ENCODE measurements around the gene GABARAP. TPM values are rescaled to one million over a fixed set of nuclear protein-coding genes. Genes with fewer than 3 reads are reported as not detected.

Gene GABARAP
- total RNA-seq, 1 donor from 2014 or later, result 565 TPM

GRCh38 chr17:7208754-7209460 is 33.3 kb downstream of the GABARAP start:
- DNase-seq (ENCODE audit: extremely low read depth, low read depth, low spot score), result no peak

DNA sequence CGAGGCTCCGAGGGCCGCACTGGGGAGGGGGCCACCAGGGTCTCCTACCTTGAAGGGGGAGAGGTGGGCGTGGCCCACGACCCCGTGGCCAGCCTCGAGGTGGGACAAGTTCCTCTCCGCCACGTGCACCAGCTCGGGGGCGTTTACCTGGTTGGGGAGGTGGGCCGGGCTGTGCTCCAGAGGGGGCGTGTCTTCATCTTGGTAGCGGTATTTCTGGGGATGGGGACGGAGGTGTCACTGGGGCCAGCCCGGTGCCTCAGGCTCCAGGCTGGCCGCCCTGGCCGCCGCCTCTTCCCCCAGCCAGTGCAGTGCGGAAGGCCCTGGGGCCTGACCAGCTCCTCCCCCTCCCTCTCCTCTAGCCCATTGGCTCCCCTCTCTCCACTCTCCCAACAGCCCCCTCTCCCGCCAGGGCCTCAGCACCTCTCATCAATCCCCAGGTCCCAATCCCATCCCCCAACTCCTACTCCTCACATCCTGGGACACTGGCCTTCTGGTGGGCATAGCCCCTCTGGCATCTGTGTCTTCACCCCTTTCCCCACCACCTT is 34.1 kb downstream of the GABARAP start:
- DNase-seq (ENCODE audit: extremely low read depth, low read depth, low spot score), result no peak

DNA sequence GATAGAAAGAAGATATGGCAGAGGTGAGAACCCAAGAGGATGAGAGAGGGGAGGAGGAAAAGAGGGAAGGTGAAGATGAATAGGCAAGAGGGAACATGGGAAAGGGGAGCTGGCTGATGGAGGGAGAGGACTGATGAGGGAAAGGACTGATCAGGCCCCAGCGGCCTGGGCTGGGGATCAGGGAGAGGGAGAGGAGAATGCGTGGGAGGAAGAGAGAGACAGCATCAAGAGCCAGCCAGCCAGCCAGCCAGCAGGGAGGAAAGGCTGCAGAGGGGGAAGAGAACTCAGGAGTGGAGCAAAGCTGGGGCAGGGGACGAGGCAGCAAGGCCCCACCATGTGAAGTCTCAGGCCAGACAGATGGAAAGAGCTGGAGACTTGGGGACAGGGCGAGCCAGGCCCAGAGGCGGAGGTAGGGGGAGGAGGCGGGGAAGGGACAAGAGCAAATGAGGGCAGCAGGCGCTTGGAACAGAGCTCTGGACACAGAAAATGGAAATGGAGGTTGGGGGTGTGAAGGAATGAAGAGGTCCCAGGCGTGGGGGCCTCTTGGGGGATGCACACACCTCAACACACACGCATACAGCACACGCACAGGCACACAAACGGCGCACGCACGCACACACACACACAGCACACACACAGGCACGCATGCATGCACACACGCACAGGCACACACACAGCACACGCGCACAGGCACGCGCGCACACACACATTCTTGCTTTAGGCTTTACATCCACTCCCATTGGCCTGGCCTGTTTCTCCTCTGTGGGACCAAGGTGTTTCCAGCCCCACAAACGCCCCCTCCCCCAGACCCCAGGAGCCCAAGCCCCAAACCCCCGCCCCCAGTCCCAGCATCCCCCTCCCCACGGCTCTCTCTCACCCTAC is 34.9 kb downstream of the GABARAP start:
- no peak for DNase-seq (ENCODE audit: extremely low read depth, low read depth, low spot score)

- no peak for DNase-seq (ENCODE audit: extremely low read depth, low read depth, low spot score)
Measured at GRCh38 chr17:7205561-7205960, 36.7 kb downstream of the GABARAP start.

DNA sequence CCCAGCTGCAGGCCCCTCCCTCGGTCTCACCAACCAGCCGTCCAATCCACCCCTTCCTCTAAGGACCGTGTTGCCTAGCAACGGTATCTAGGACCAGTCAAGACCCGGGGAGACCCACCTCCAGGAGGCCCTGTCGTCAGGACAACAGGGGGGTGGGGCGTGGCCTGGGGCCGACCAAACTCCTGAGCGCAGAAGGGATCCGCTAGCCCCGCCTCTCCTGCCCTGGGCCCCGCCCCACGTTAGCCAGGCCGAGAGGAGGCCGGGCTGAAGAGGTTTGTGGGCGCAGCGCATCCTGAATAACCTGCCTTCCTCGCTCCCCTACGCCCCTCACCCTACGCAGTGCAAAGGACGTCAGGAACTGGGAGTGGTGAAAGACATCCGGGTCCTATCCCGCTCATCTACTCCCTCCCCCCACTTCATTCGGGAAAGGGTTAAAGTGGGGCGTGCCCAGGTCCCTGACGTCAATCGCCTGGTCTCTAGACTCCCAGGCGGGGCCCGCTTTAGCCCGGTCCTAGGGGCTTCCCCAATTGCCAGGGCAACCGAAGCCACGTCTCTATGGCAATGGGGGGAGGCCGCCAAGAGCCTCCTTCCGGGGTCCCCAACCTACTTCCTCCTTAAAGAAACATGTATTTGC is 37.3 kb downstream of the GABARAP start:
- peak; percentile 23 for DNase-seq (ENCODE audit: extremely low read depth, low read depth, low spot score)

GRCh38 chr17:7204336-7204735 is 37.9 kb downstream of the GABARAP start:
- DNase-seq (ENCODE audit: extremely low read depth, low read depth, low spot score), result no peak

GRCh38 chr17:7203391-7203790 is 38.9 kb downstream of the GABARAP start:
- DNase-seq (ENCODE audit: extremely low read depth, low read depth, low spot score), result no peak

DNA sequence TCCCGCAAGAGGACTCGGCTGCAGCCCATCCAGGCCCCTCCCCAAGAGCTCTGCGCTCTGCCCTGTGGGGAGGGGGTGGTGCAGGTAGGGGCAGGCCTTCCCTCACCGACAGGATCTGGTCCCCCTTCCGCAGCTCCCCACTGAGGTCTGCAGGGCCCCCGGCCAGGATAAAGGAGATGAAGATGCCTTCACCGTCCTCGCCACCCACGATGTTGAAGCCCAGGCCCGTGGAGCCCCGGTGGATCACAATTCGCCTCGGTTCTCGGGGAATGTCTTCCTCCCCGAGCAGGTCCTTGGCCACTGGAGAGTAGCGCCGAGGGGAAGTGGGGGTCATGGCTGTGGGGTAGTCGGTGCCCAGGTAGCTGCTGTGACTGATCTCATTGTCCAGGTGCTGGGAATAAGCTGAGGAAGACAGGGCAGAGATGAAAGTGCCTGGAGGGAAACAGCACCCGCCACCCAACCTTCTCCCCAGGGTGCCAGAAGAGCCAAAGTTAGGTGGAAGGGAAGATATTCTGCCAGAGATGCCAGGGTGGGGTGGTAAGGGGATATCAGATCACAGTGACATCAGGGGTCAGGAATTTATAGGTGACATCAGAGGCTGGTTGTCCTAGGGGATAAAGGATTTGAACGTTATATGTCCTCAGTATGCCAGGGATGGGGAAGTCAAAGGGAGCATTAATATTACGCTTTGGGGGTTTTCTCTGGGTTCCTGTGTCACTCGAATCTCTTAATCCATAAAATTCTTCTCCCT is 45.4 kb downstream of the GABARAP start:
- no peak for DNase-seq (ENCODE audit: extremely low read depth, low read depth, low spot score)

GRCh38 chr17:7195971-7196370 is 46.3 kb downstream of the GABARAP start:
- DNase-seq (ENCODE audit: extremely low read depth, low read depth, low spot score), result no peak

- DNase-seq (ENCODE audit: extremely low read depth, low read depth, low spot score), result no peak
Measured at GRCh38 chr17:7192271-7192937, 49.8 kb downstream of the GABARAP start.

- no peak for DNase-seq (ENCODE audit: extremely low read depth, low read depth, low spot score)
Measured at GRCh38 chr17:7191571-7192270, 50.5 kb downstream of the GABARAP start.

DNA sequence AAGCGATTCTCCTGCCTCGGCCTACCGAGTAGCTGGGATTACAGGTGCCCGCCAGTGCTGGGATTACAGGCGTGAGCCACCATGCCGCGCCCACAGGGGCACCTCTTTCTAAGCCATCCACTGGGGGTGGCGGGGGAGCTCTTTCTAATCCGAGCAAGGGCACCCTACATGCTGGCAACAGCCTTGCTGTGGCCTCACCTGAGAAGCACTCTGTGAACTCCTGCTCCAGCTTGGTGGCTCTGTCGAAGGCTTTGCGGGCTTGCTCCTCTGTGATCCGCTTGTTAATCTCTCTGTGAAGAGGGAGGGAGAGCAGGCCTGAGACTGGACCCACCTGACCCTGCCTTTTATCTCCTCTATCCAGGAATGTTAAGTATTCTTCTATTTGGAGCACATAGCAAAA is 51.2 kb downstream of the GABARAP start:
- DNase-seq (ENCODE audit: extremely low read depth, low read depth, low spot score), result no peak

GRCh38 chr17:7190276-7190917 is 51.9 kb downstream of the GABARAP start:
- DNase-seq (ENCODE audit: extremely low read depth, low read depth, low spot score), result no peak

Other genes with a start within 250 kb of the GABARAP start
- not detected in 2 replicates for gene ALOX12, start 246.4 kb downstream of the GABARAP start, total RNA-seq
- 459 and 493 TPM in 2 replicates for gene RNASEK, start 229.8 kb downstream of the GABARAP start, total RNA-seq
- 120 and 180 TPM in 2 replicates for gene BCL6B, start 219.4 kb downstream of the GABARAP start, total RNA-seq
- gene SLC16A13, start 206.4 kb downstream of the GABARAP start, total RNA-seq, result 6.6 and 7.9 TPM in 2 replicates
- 0.12 and 0.44 TPM in 2 replicates for gene SLC16A11, start 198.4 kb downstream of the GABARAP start, total RNA-seq
- not detected in 2 replicates for gene CLEC10A, start 162.2 kb downstream of the GABARAP start, total RNA-seq
- not detected in 2 replicates for gene ASGR2, start 127.6 kb downstream of the GABARAP start, total RNA-seq
- 2.6 and 5.4 TPM in 2 replicates for gene ASGR1, start 63.1 kb downstream of the GABARAP start, total RNA-seq
- 10.8 and 22.3 TPM in 2 replicates for gene DLG4, start 22.6 kb downstream of the GABARAP start, total RNA-seq
- 252 and 369 TPM in 2 replicates for gene ACADVL, start 22.5 kb downstream of the GABARAP start, total RNA-seq
- 36.9 and 41.6 TPM in 2 replicates for gene DVL2, start 7.9 kb downstream of the GABARAP start, total RNA-seq
- gene PHF23, start 3.0 kb downstream of the GABARAP start, total RNA-seq, result 42.9 and 53.0 TPM in 2 replicates
- gene CTDNEP1, start 9.3 kb upstream of the GABARAP start, total RNA-seq, result 55.4 and 73.5 TPM in 2 replicates
- gene ELP5, start 9.8 kb upstream of the GABARAP start, total RNA-seq, result 27.5 and 27.7 TPM in 2 replicates
- 1.9 and 2.1 TPM in 2 replicates for gene CLDN7, start 20.0 kb upstream of the GABARAP start, total RNA-seq
- gene SLC2A4, start 39.3 kb upstream of the GABARAP start, total RNA-seq, result not detected in 2 replicates
- gene YBX2, start 52.2 kb upstream of the GABARAP start, total RNA-seq, result not detected in 2 replicates
- 432 and 433 TPM in 2 replicates for gene EIF5A, start 65.2 kb upstream of the GABARAP start, total RNA-seq
- 48.2 and 64.6 TPM in 2 replicates for gene GPS2, start 72.9 kb upstream of the GABARAP start, total RNA-seq
- gene NEURL4, start 86.9 kb upstream of the GABARAP start, total RNA-seq, result 15.5 and 16.4 TPM in 2 replicates
- 53.1 TPM in 1 of 2 replicates, not detected in the other for gene ACAP1, start 94.1 kb upstream of the GABARAP start, total RNA-seq
- 7.1 and 8.5 TPM in 2 replicates for gene KCTD11, start 109.7 kb upstream of the GABARAP start, total RNA-seq
- not detected in 2 replicates for gene TMEM95, start 112.7 kb upstream of the GABARAP start, total RNA-seq
- 0.19 and 0.23 TPM in 2 replicates for gene TNK1, start 138.6 kb upstream of the GABARAP start, total RNA-seq
- 74.1 and 82.8 TPM in 2 replicates for gene PLSCR3, start 152.1 kb upstream of the GABARAP start, total RNA-seq
- 56.7 and 73.7 TPM in 2 replicates for gene TMEM256, start 161.6 kb upstream of the GABARAP start, total RNA-seq
- gene NLGN2, start 165.4 kb upstream of the GABARAP start, total RNA-seq, result 15.7 and 21.7 TPM in 2 replicates
- gene SPEM1, start 177.9 kb upstream of the GABARAP start, total RNA-seq, result not detected in 2 replicates
- gene SPEM2, start 183.2 kb upstream of the GABARAP start, total RNA-seq, result not detected in 2 replicates
- gene SPEM3, start 186.4 kb upstream of the GABARAP start, total RNA-seq, result not detected in 2 replicates
- gene TMEM102, start 193.0 kb upstream of the GABARAP start, total RNA-seq, result 11.6 and 15.4 TPM in 2 replicates
- gene FGF11, start 197.1 kb upstream of the GABARAP start, total RNA-seq, result 0.44 and 0.88 TPM in 2 replicates
- gene CHRNB1, start 202.6 kb upstream of the GABARAP start, total RNA-seq, result 5.7 and 9.6 TPM in 2 replicates
- 41.8 and 43.9 TPM in 2 replicates for gene ZBTB4, start 237.2 kb upstream of the GABARAP start, total RNA-seq
- not detected in 2 replicates for gene SLC35G6, start 239.0 kb upstream of the GABARAP start, total RNA-seq
- 81.5 and 124 TPM in 2 replicates for gene POLR2A, start 241.9 kb upstream of the GABARAP start, total RNA-seq

Measured in glomerular endothelial cell (primary cell).